DMS53 (cell line): ENCODE data around the gene ZBTB7C.

Source experiments
- DNase-seq: peaks from one replicate; lab custom pipeline; 2025; lab: John Stamatoyannopoulos, UW

ZBTB7C gene

DNA sequence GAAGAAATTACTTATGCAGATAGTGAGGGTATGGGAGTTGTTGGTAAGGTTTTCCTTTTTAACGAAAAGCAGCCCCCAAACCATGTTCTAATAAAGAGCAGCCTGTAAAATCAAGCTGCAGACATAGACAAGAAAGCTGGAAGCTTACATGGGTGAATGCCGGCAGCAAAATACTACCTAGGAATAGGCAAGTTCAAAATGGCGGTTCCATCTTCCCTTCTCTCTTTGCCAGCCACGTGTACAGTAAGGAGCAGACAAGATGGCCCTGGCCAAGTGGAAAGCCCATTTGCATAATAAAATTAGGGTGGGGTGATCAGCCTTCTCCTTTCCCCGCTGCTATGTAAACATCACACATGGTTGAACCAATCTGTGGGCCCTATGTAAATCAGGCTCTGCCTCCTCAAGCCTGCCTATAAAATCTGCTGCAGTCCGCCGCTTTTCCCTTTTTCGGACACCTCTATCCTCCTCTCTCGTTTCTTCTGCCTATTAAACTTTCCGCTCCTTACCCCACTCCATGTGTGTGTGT, 155.0 kb downstream of the ZBTB7C start:
- no peak for DNase-seq

DNA sequence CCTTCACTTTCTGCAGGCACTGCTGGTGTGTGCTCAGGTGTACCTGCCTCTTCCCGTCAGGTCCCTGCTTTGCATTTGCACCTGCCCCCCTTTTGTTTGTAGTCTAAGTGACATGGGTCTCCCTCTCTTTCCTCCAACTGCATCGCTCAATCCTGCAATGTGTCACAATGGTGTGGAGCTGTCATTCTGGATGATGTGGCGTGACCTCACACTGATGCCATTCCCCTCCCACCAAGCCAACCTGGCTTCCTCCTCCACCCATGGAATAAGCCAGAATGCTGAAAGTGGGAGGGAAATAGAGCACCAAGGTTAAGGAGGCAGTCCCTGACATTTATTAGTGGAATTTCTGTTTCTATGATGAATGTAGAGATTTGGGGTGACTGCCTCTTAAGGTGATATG, 156.7 kb downstream of the ZBTB7C start:
- DNase-seq = peak; percentile 52

DNA sequence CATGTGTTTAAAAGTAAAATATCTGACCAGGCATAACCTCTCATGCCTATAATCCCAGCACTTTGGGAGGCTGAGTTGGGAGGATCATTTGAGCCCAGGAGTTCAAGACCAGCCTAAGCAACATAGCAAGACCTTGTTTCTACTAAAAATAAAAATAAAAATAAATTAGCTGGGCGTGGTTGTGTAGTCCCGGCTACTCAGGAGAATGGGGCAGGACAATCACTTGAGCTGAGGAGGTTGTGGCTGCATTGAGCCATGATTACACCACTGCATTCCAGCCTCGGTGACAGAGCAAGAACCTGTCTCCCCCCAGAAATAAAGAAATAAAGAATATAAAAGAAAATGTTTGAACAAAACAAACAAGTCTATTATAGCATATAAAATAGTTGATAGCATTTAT, 158.3 kb downstream of the ZBTB7C start:
- DNase-seq = no peak

DNA sequence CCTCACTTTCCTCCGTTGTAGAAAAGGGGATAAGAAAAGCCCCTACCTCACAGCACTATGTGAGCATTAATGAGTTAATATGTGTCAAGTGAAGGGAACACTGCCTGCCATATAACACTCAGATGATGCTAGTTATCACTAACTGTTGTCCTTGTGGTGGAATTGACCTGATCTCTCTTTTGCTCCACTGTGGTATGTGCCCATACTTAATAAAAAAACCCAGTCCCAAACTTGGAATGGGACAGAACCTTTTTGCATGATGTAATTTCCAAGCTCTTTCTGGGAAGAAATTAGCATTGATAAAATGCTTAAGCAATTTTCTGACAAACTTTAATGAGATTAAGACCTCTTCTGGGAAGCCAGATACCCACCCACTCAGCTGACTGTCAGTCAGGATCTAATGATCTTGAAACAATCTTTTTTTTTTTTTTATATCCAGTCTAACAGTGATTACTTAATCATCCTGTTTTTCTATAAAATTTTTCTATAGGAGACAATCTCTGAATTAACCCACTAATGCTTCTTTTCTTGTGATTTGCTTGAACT, 158.7 kb downstream of the ZBTB7C start:
- DNase-seq = no peak

DNA sequence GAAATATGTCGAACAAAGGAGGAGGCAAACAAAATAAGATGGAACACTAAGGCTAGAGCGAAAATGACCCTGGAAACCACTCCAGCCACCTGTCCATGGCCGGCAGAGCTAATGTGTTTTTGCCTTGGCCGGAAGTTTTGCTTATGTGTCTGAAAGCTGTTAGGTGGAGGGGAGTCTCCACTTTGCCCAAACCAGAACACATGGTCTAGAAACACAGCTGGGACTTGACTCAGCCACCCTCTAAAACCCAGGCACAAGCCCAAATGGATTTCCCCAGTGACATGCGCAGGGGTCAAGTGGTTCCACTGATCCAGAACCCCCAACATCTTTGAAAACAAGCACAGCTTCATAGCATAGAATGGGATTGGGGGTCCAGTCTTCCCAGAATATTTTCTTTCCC, 159.3 kb downstream of the ZBTB7C start:
- no peak for DNase-seq

DNA sequence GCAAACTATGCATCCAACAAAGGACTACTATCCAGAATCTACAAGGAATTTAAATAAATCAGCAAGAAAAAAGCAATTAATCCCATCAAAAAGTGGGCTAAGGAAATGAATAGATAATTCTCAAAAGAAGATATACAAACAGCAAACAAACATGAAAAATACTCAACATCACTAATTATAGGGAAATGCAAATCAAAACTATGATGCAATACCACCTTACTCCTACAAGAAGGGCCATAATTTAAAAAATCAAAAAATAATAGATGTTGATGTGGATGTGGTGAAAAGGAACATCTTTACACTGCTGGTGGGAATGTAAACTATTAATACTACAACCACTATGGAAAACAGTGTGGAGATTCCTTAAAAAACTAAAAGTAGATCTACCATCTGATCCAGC, 164.7 kb downstream of the ZBTB7C start:
- DNase-seq = no peak

DNA sequence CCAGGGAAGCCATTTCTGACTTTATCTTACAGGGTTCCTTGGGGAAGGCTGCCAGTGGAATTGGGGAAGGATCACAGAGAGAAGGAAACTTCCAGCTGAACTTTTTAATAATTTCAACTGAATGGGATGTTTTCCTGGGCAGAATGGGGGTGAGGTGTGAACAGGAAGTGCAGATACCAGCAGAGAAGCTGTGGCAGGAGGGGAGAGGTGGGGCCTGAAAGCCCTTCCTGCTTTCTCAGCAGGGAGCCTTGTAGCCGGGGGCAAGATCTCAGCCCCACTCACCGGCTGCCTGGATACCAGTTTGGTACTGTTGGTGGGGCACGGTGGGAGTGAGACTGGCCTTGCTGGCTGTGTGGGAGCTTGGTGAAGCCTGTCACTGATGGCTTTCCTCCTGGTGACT, 170.5 kb downstream of the ZBTB7C start:
- no peak for DNase-seq

DNA sequence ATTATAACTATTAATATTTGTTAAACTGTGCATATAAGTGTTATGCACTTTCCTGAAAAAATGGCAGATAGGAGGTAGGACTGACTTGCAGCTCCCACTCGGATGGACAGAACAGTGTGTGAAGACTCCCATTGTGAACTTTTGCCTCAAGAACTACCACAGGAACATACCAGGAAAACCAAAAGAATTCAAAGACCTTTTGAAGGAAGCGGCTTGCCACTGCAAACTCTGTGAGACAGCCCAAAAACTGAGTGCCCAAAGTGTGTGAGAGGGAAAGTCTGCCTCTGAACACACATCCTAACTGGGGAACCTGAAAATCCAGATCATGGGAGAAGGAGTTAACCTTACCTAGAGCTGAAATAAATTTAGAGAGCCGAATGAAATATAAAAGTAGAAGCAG, 171.0 kb downstream of the ZBTB7C start:
- no peak for DNase-seq

DNA sequence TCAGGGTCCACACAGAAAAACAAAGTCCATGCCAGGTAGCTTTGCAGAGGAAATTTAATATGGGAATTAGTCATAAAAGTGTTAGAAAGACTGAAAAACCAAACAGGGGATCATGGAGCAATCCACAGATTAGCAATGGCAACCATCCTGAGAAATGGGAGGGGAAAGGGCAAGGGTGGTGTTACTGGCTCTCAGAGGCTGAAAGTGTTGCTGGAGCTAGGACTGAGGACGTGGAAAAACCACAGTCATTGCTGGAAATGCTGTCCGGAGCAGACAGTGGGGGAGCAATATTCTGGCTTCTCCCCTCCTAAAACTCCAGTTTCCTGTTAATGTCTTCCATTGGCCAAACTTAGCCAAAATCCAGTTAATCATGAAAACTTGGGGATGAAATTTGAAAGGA, 172.4 kb downstream of the ZBTB7C start:
- DNase-seq = no peak

DNA sequence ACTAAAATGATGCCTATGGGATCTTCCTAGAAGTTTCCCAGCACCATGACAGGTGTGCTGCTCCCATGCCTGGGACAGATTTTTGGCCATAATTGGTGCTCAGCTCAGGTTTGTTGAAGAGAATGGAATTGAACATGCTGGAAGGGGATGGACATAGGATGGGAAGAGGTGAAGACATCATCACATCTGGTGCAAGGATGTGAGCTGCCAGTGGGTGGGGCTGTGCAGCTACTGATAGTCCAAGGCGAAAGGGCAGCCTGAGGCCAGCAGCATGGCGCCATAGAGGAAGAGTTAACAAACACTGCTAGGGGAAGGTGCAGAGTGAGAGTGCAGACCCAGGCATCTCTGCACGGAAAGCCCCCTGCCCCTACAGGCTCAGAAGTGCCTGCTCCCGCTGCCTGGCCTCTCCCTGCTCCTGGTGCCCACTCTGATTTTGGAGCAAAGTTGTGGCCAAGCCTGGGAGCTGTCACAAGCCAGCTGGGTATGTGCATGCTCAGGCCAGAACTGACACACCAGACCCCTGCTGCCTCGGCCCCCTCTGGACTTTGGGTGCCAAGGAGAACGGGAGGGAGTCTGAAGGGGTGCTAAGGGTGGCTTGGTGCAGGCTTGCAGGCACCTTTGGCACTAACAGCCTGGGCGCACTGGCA, 178.6 kb downstream of the ZBTB7C start:
- peak; percentile 94 for DNase-seq

DNA sequence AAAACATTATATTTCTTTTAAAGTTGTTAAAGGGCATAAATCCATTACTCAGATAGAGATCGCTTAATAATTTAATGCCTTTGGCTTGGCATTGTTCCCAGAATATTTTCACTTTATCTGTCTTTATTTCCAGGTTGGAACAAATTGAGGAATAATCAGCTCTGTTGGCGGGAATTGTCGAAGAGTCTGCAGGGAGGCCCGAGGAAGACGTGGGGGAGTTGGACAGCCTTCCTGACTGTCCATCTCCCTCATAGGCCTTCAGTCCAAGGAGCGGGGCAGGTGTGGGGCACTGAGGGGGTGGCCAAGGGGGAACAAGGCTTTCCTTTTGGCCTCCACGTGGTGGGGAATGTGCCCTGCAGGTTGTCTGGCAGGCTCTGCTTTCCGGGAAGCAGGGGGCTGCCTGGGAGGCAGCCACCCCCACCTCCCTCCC, 179.6 kb downstream of the ZBTB7C start:
- no peak for DNase-seq

DNA sequence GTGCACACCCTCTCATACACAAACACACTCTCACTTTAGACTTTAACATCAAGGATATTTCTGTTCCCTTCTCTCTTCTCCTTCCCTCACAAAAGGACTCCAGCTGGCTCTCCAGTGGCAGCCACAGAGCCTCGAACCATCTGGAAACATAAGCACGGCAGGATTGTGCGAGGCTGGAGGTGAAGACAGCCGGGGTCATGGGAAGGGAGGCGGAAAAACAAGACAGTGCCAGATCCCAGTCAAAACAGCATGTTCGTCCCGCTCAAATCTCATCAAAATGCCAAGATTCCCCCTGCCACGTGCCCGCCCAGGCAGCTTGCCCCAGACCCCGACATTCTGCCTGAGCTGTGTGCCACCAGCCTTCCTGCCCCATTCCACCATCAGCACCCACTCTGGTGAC, 180.3 kb downstream of the ZBTB7C start:
- DNase-seq = no peak

DNA sequence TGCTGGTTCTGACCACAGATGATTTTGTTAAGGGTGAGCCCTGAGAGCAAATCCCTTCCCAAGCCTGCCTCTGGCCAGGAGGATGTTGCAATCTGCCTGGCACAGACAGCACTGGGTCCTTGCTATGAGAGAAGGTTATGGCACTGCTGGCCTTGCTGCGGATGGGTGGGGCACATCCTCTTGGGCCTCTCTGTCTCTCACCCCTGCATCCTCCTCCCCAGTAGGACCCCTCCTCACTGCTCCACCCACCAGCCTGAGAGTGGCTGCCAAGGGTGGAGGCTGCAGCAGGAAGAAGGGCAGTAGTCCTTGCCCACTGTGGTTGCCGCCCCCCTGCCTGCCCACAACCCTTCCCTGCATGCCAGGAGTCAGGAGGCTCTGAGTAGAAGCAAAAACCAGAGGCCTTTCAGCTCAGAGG, 180.9 kb downstream of the ZBTB7C start:
- no peak for DNase-seq

DNA sequence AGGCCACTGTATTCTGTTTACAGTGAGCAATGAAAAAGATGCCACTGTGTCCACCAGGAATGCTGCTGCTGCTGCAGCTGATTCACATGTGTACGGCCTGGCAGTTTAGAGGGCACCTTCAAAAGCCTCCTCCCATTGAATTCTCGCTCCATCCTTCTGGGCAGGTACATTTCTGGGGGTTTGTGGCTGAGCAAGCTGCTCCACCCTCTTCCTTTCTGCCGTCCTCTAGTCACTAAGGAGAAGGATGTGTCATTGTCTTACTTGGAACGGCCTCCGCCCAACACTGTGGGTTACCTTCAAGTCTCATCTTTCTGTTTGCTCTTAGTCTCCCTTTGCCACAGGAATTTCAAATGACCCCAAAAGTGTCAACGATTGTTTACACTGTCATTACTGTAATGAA, 182.0 kb downstream of the ZBTB7C start:
- DNase-seq = peak; percentile 64

DNA sequence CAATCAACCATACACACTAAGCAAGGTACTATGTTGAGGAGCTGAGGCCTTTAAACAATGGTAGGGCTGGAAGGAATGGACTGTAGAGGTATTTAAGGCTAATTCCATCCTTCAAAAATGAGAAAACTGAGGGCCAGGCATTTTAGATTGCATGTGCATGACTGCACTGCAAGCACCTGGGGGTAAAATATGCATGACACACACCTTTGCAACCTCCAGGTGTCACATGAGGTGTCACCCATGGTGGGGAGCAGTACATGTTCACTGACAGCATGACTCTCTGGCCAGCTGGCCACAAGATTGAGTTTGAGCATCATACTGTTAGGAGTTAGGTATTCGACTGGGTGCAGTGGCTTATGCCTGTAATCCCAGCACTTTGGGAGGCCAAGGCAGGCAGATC, 182.8 kb downstream of the ZBTB7C start:
- no peak for DNase-seq

DNA sequence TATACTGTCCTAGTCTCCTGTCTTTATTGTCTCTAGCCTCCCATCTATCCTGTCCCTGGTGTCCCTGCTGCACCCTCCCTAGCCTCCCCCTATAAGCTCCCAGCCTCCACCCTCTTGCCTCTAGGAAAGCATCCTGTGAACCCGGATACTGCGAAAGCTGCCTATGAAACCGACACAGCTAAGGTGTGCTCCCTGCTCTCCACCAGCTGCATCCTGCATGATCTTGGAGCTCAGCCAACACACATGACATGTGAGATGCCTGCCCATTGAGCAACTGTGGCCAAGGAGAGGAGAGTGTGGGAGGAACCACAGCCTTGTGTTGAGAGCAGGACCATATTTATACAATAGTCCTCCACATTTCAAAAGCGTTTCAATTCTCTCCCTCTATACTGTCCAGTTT, 187.1 kb downstream of the ZBTB7C start:
- DNase-seq = peak; percentile 100

DNA sequence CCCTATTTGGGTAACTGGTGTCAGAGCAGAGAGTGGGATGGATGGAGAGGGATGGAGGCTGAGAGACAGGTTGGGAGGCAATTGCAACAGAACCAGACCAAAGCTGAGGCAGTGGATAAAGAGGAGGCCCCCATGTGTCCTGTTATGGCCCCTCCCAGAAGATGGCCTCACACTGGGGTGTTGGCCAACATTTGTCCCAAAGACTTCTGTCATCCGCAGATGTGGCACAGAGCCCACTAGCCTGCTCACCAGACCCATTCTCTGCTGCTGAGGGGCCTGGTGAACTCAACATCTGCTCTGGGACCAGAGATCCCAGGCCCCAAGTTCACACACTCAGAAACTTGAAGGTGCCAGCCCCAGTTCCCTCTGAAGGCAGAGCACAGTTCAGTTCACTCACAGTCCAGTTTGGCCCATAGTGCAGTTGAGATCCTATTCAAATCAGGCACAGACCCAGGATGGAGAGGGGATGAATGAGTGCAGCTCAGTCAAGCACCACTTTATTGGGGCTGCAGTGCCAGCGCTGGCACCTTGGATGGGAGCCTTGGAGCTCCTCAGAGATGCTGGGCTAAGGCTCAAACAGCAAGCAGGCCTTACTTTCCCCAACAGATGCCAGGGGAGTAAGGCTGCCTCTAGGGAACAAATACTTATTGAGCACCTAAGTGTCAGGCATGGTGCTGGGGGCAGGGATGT, 189.2 kb downstream of the ZBTB7C start:
- DNase-seq = no peak

DNA sequence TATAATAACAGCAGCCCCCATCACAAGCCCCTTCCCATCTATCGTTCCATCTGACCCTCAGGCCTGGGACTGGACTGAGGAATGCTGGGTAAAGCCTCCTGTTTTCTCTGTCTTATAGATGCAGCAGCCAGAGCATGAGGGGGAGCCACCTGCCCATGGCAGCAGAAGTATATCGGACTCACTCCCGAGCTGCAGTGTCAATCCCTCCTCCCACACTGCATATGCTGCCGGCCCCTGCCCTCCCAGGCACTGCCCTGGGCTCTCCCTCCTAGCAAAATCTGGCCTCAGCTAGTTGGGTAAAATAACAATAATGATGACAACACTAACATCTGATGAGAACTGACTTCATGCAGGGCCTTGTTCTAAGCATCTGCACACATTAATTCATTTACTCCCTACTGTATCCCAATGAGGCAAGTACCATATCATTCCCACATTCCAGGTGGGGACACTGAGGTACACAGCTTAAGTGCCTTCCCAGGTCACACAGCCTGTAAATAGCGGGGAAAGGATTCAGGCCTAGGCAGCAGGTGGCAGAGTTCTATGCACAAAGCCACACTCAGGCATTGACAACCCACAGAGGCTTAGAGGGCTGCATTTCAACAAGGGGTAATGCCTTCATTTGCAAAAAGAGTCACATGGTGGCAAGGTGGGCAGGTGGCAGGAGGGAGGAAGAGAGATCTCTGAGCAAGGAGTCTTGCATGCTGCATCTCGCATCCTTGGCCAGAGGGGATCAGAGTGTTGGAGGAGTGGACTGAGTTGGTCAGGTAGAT, 190.0 kb downstream of the ZBTB7C start:
- DNase-seq = peak; percentile 52

DNA sequence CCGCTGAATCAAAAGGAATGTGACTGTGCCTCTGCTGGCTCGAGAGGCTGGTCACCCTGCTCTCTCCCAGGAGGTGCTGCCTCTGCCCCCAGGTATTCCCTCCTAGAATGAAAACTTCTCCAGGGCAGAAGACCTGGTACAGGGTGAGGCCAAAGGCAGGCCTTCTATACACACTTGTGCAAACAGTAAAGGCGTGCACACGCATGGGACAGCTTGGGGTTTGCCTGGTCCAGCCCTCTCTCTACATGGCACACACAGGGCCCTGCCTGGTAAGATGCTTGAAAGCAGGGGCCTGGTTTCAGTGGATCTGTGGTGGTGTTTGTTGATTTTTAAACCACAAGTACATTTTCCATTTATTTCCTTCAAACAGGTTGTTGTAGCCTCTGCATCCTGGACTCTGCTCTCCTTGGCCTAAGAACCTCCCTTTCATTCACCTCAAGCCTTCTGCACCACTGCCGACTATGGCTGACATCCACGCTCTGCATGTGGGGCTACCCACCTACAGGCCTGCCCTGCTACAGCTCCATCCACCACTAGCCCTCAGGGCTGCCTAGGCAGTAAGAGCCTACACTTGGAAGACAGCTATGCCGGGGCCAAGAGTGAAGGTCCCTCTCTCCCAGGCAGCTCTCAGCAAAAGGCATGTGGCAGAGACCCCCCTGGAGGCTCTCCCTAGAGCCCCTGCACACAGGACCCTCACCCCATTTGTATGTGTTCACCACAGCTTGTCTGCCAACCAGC, 190.7 kb downstream of the ZBTB7C start:
- peak; percentile 46 for DNase-seq

DNA sequence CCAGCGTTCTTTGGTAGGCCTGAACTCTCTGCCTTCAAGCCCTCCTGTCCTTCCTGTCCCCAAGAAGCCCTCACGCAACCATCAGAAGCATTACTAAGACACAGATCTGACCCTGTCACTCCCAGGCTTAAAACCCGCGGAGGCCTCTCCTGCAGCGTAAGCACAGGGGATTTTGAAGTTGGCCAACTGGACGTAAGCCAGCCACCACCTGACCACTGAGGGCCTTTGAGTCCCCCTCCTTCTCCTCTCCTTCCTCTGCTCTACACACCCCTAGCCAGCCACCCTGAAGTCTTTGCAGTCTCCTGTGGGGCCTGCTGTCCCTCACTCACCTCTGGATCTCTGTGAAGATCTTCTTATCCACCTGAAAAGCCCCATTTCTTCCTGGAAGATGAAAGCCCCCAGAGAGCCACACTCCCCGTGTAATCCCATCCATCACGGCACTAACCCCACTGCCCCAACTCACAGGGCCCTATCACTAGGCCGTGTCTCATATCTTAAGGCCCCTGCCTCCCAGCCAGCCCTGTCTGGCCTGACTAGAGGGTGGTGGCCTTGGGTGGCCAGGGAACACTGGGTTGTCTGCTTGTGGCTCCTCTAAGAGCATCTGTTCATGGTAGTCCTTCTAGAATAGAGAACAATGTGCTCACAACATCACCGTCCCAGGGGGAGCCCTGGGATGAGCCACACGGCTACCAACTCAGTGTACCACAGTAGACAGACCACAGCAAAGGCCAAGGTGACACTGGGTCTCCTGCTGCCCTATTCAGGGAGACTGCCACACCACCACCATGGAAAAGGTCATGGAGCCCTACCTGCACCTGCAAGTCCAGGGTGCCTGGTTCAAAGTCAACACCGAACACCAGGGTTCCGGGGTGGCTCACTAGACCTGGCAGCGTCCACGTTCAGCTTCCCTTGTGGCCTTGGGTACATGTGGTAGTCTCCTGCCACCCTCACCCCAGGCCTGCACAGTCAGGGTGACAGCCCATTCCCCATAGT, 191.6 kb downstream of the ZBTB7C start:
- peak; percentile 73 for DNase-seq
